ENCODE results near the gene MEP1A. TPM values are rescaled to one million over a fixed set of nuclear protein-coding genes. Genes with fewer than 3 reads are reported as not detected.
"Not testable (repeated sequence)": the region's sequence is repeated elsewhere in the genome, so short reads cannot be mapped to it uniquely, and the experiment has no call there.

MEP1A gene
- total RNA-seq, 1 donor from 2014 or later: not detected

GRCh38 chr6:46816626-46817025 lies 23.4 kb downstream of the MEP1A start:
- DNase-seq (ENCODE audit: low spot score): no peak
- no peaks in the 10 kb centered on the region for H3K9me3 Mint-ChIP-seq
- H3K4me3 Mint-ChIP-seq (ENCODE audit: low read depth): no peak overlapping the region
- no peak overlapping the region for H3K27ac Mint-ChIP-seq
- H3K4me1 Mint-ChIP-seq (ENCODE audit: low read depth): no peaks in the 10 kb centered on the region
- no peaks in the 10 kb centered on the region for H3K36me3 Mint-ChIP-seq (ENCODE audit: low read depth)
- H3K27me3 Mint-ChIP-seq (ENCODE audit: low read depth): peaks cover 3% of the 10 kb centered on the region
- intact Hi-C loops (cut with micrococcal nuclease): no loop called here

GRCh38 chr6:46819561-46819960 lies 26.4 kb downstream of the MEP1A start:
- H3K4me3 Mint-ChIP-seq (ENCODE audit: low read depth): no peak overlapping the region
- DNase-seq (ENCODE audit: low spot score): no peak
- no peaks in the 10 kb centered on the region for H3K4me1 Mint-ChIP-seq (ENCODE audit: low read depth)
- H3K9me3 Mint-ChIP-seq: no peaks in the 10 kb centered on the region
- intact Hi-C loops (cut with micrococcal nuclease): no loop called here
- H3K36me3 Mint-ChIP-seq (ENCODE audit: low read depth): no peaks in the 10 kb centered on the region
- peaks cover 3% of the 10 kb centered on the region for H3K27me3 Mint-ChIP-seq (ENCODE audit: low read depth)
- H3K27ac Mint-ChIP-seq: no peak overlapping the region

- Mint-ChIP-seq H3K27ac (no peak overlapping the region), H3K9me3 (no peaks in the 10 kb centered on the region), H3K4me1 (ENCODE audit: low read depth) (no peaks in the 10 kb centered on the region), H3K36me3 (ENCODE audit: low read depth) (no peaks in the 10 kb centered on the region), H3K4me3 (ENCODE audit: low read depth) (no peak overlapping the region), H3K27me3 (ENCODE audit: low read depth) (peaks cover 3% of the 10 kb centered on the region)
- DNase-seq (ENCODE audit: low spot score): no peak
- intact Hi-C loops (cut with micrococcal nuclease): no loop called here
These were observed 28.3 kb downstream of the MEP1A start for GRCh38 chr6:46821458-46821881.

GRCh38 chr6:46828939-46829338 lies 35.8 kb downstream of the MEP1A start:
- no peaks in the 10 kb centered on the region for H3K9me3 Mint-ChIP-seq
- no peak for DNase-seq (ENCODE audit: low spot score)
- no peaks in the 10 kb centered on the region for H3K4me1 Mint-ChIP-seq (ENCODE audit: low read depth)
- no peaks in the 10 kb centered on the region for H3K36me3 Mint-ChIP-seq (ENCODE audit: low read depth)
- H3K27ac Mint-ChIP-seq: no peak overlapping the region
- no peak overlapping the region for H3K4me3 Mint-ChIP-seq (ENCODE audit: low read depth)
- peaks cover 3% of the 10 kb centered on the region for H3K27me3 Mint-ChIP-seq (ENCODE audit: low read depth)
- intact Hi-C loops (cut with micrococcal nuclease): no loop called here

GRCh38 chr6:46832816-46833215 lies 39.6 kb downstream of the MEP1A start:
- H3K27me3 Mint-ChIP-seq (ENCODE audit: low read depth): peaks cover 3% of the 10 kb centered on the region
- no peak overlapping the region for H3K27ac Mint-ChIP-seq
- no peaks in the 10 kb centered on the region for H3K9me3 Mint-ChIP-seq
- H3K4me1 Mint-ChIP-seq (ENCODE audit: low read depth): no peaks in the 10 kb centered on the region
- H3K36me3 Mint-ChIP-seq (ENCODE audit: low read depth): no peaks in the 10 kb centered on the region
- H3K4me3 Mint-ChIP-seq (ENCODE audit: low read depth): no peak overlapping the region
- DNase-seq (ENCODE audit: low spot score): no peak
- intact Hi-C loops (cut with micrococcal nuclease): no loop called here

- H3K9me3 Mint-ChIP-seq; intact Hi-C loops (cut with micrococcal nuclease); H3K27ac Mint-ChIP-seq; DNase-seq (ENCODE audit: low spot score); H3K4me1 Mint-ChIP-seq (ENCODE audit: low read depth); H3K36me3 Mint-ChIP-seq (ENCODE audit: low read depth); H3K27me3 Mint-ChIP-seq (ENCODE audit: low read depth); H3K4me3 Mint-ChIP-seq (ENCODE audit: low read depth): not testable (repeated sequence)
These were observed 41.2 kb downstream of the MEP1A start for GRCh38 chr6:46834257-46834916.

- H3K9me3 Mint-ChIP-seq; H3K27me3 Mint-ChIP-seq (ENCODE audit: low read depth); H3K27ac Mint-ChIP-seq; H3K36me3 Mint-ChIP-seq (ENCODE audit: low read depth); intact Hi-C loops (cut with micrococcal nuclease); H3K4me3 Mint-ChIP-seq (ENCODE audit: low read depth); DNase-seq (ENCODE audit: low spot score); H3K4me1 Mint-ChIP-seq (ENCODE audit: low read depth): not testable (repeated sequence)
These were observed 41.8 kb downstream of the MEP1A start for GRCh38 chr6:46834991-46835390.

GRCh38 chr6:46838033-46838432 lies 44.8 kb downstream of the MEP1A start:
- Mint-ChIP-seq H3K4me1 (ENCODE audit: low read depth) (no peaks in the 10 kb centered on the region), H3K4me3 (ENCODE audit: low read depth) (no peak overlapping the region), H3K27me3 (ENCODE audit: low read depth) (no peaks in the 10 kb centered on the region), H3K27ac (no peak overlapping the region), H3K9me3 (peaks cover 20% of the 10 kb centered on the region), H3K36me3 (ENCODE audit: low read depth) (no peaks in the 10 kb centered on the region)
- DNase-seq (ENCODE audit: low spot score): no peak
- intact Hi-C loops (cut with micrococcal nuclease): no loop called here

GRCh38 chr6:46842252-46842846 lies 49.2 kb downstream of the MEP1A start:
- DNase-seq (ENCODE audit: low spot score); H3K27me3 Mint-ChIP-seq (ENCODE audit: low read depth); H3K36me3 Mint-ChIP-seq (ENCODE audit: low read depth); intact Hi-C loops (cut with micrococcal nuclease); H3K4me1 Mint-ChIP-seq (ENCODE audit: low read depth); H3K4me3 Mint-ChIP-seq (ENCODE audit: low read depth); H3K27ac Mint-ChIP-seq: not testable (repeated sequence)
- H3K9me3 Mint-ChIP-seq: peaks cover 22% of the 10 kb centered on the region

- Mint-ChIP-seq H3K27ac (no peak overlapping the region), H3K27me3 (ENCODE audit: low read depth) (peaks cover 22% of the 10 kb centered on the region), H3K4me1 (ENCODE audit: low read depth) (peaks cover 5% of the 10 kb centered on the region), H3K36me3 (ENCODE audit: low read depth) (no peaks in the 10 kb centered on the region), H3K9me3 (peaks cover 22% of the 10 kb centered on the region), H3K4me3 (ENCODE audit: low read depth) (no peak overlapping the region)
- no peak for DNase-seq (ENCODE audit: low spot score)
- intact Hi-C loops (cut with micrococcal nuclease): loop anchor here (5.0 kb wide), 1 partner anchor 147 kb away; no protein-coding TSS in a partner anchor
These were observed 51.9 kb downstream of the MEP1A start for GRCh38 chr6:46845126-46845525.

- Mint-ChIP-seq H3K4me1 (ENCODE audit: low read depth) (peaks cover 5% of the 10 kb centered on the region), H3K4me3 (ENCODE audit: low read depth) (peak overlapping the region; percentile 27), H3K9me3 (no peaks in the 10 kb centered on the region), H3K36me3 (ENCODE audit: low read depth) (no peaks in the 10 kb centered on the region), H3K27ac (no peak overlapping the region), H3K27me3 (ENCODE audit: low read depth) (peaks cover 26% of the 10 kb centered on the region)
- peak; percentile 47 for DNase-seq (ENCODE audit: low spot score)
- intact Hi-C loops (cut with micrococcal nuclease): loop anchor here (1.0 to 5.0 kb wide), 3 partner anchors 143 to 462 kb away; no protein-coding TSS in a partner anchor
These were observed 55.6 kb downstream of the MEP1A start for GRCh38 chr6:46848684-46849360.

- H3K4me1 Mint-ChIP-seq (ENCODE audit: low read depth): peaks cover 5% of the 10 kb centered on the region
- H3K4me3 Mint-ChIP-seq (ENCODE audit: low read depth): no peak overlapping the region
- H3K9me3 Mint-ChIP-seq: no peaks in the 10 kb centered on the region
- H3K27me3 Mint-ChIP-seq (ENCODE audit: low read depth): peaks cover 30% of the 10 kb centered on the region
- intact Hi-C loops (cut with micrococcal nuclease): loop anchor here (1.0 to 5.0 kb wide), 3 partner anchors 143 to 461 kb away; no protein-coding TSS in a partner anchor
- no peaks in the 10 kb centered on the region for H3K36me3 Mint-ChIP-seq (ENCODE audit: low read depth)
- no peak for DNase-seq (ENCODE audit: low spot score)
- H3K27ac Mint-ChIP-seq: no peak overlapping the region
These were observed 56.1 kb downstream of the MEP1A start for GRCh38 chr6:46849361-46849690.

- intact Hi-C loops (cut with micrococcal nuclease): no loop called here
- H3K9me3 Mint-ChIP-seq: no peaks in the 10 kb centered on the region
- DNase-seq (ENCODE audit: low spot score): no peak
These were observed 57.6 kb downstream of the MEP1A start for GRCh38 chr6:46850792-46851191.

More at GRCh38 chr6:46850792-46851191, 57.6 kb downstream of the MEP1A start:
- Mint-ChIP-seq H3K27me3 (ENCODE audit: low read depth) (peaks cover 31% of the 10 kb centered on the region), H3K36me3 (ENCODE audit: low read depth) (no peaks in the 10 kb centered on the region), H3K27ac (no peak overlapping the region), H3K4me1 (ENCODE audit: low read depth) (peaks cover 5% of the 10 kb centered on the region), H3K4me3 (ENCODE audit: low read depth) (no peak overlapping the region)
